ENCODE data around the gene WDR76.
"Not testable (repeated sequence)": the region's sequence is repeated elsewhere in the genome, so short reads cannot be mapped to it uniquely, and the experiment has no call there.

The WDR76 gene

GRCh38 chr15:43795997-43796396 lies 30.8 kb upstream of the WDR76 start:
- Histone ChIP-seq H3K4me3 (ENCODE audit: low read length) (no peak overlapping the region), H3K27me3 (ENCODE audit: control insufficient read depth, insufficient read depth, low read length) (no peaks in the 10 kb centered on the region), H3K27ac (ENCODE audit: low read length) (no peak overlapping the region), H3K9me3 (ENCODE audit: control insufficient read depth, insufficient read depth, low read length) (no peaks in the 10 kb centered on the region), H3K4me1 (ENCODE audit: control insufficient read depth, insufficient read depth, low read length) (peaks cover 17% of the 10 kb centered on the region; the same call in 1 of the 2 replicates), H3K36me3 (ENCODE audit: control insufficient read depth, insufficient read depth, low read length) (peaks cover 23% of the 10 kb centered on the region)
- no peak for DNase-seq (ENCODE audit: low read depth, low spot score)

- DNase-seq (ENCODE audit: low read depth, low spot score) = no peak
- Histone ChIP-seq H3K4me3 (ENCODE audit: low read length) (no peak overlapping the region), H3K9me3 (ENCODE audit: control insufficient read depth, insufficient read depth, low read length) (no peaks in the 10 kb centered on the region), H3K36me3 (ENCODE audit: control insufficient read depth, insufficient read depth, low read length) (peaks cover 23% of the 10 kb centered on the region), H3K27ac (ENCODE audit: low read length) (no peak overlapping the region), H3K27me3 (ENCODE audit: control insufficient read depth, insufficient read depth, low read length) (no peaks in the 10 kb centered on the region), H3K4me1 (ENCODE audit: control insufficient read depth, insufficient read depth, low read length) (peaks cover 17% of the 10 kb centered on the region; the same call in 1 of the 2 replicates)
- WGBS (ENCODE audit: insufficient coverage, insufficient read length) = no CpG with 5 or more reads among the region's 3 CpGs
Observed at GRCh38 chr15:43796566-43796965, 30.2 kb upstream of the WDR76 start.

GRCh38 chr15:43799209-43799944 lies 27.4 kb upstream of the WDR76 start:
- no CpG with 5 or more reads among the region's 16 CpGs for WGBS (ENCODE audit: insufficient coverage, insufficient read length)
- Histone ChIP-seq H3K4me3 (ENCODE audit: low read length) (no peak overlapping the region), H3K9me3 (ENCODE audit: control insufficient read depth, insufficient read depth, low read length) (no peaks in the 10 kb centered on the region), H3K4me1 (ENCODE audit: control insufficient read depth, insufficient read depth, low read length) (peaks cover 13% of the 10 kb centered on the region; the same call in 1 of the 2 replicates), H3K36me3 (ENCODE audit: control insufficient read depth, insufficient read depth, low read length) (peaks cover 17% of the 10 kb centered on the region; the same call in 1 of the 2 replicates), H3K27ac (ENCODE audit: low read length) (no peak overlapping the region), H3K27me3 (ENCODE audit: control insufficient read depth, insufficient read depth, low read length) (no peaks in the 10 kb centered on the region)
- DNase-seq (ENCODE audit: low read depth, low spot score) = no peak

GRCh38 chr15:43799945-43800285 lies 26.9 kb upstream of the WDR76 start, which contains the start of gene SERINC4:
SERINC4 (minus strand) TSS chr15:43800220; CDS start chr15:43799986, 234 bp downstream.
- DNase-seq (ENCODE audit: low read depth, low spot score) = no peak
- Histone ChIP-seq H3K27me3 (ENCODE audit: control insufficient read depth, insufficient read depth, low read length) (no peaks in the 10 kb centered on the region), H3K9me3 (ENCODE audit: control insufficient read depth, insufficient read depth, low read length) (no peaks in the 10 kb centered on the region), H3K36me3 (ENCODE audit: control insufficient read depth, insufficient read depth, low read length) (peaks cover 17% of the 10 kb centered on the region; the same call in 1 of the 2 replicates), H3K4me1 (ENCODE audit: control insufficient read depth, insufficient read depth, low read length) (peaks cover 10% of the 10 kb centered on the region; the same call in 1 of the 2 replicates), H3K4me3 (ENCODE audit: low read length) (peak within 1 kb of the TSS; percentile 56), H3K27ac (ENCODE audit: low read length) (no peak within 1 kb of the TSS)
- WGBS (ENCODE audit: insufficient coverage, insufficient read length) = no CpG with 5 or more reads among the region's 8 CpGs

GRCh38 chr15:43800286-43801141 lies 26.3 kb upstream of the WDR76 start, which contains the start of gene HYPK:
HYPK (plus strand) TSS chr15:43800599; CDS start chr15:43800623, 24 bp downstream.
- Histone ChIP-seq H3K4me1 (ENCODE audit: control insufficient read depth, insufficient read depth, low read length) (peaks cover 6% of the 10 kb centered on the region; the same call in 1 of the 2 replicates), H3K36me3 (ENCODE audit: control insufficient read depth, insufficient read depth, low read length) (peaks cover 15% of the 10 kb centered on the region; the same call in 1 of the 2 replicates), H3K4me3 (ENCODE audit: low read length) (peak within 1 kb of the TSS; percentile 56), H3K27ac (ENCODE audit: low read length) (no peak within 1 kb of the TSS), H3K9me3 (ENCODE audit: control insufficient read depth, insufficient read depth, low read length) (no peaks in the 10 kb centered on the region), H3K27me3 (ENCODE audit: control insufficient read depth, insufficient read depth, low read length) (no peaks in the 10 kb centered on the region)
- WGBS (ENCODE audit: insufficient coverage, insufficient read length) = no CpG with 5 or more reads among the region's 44 CpGs
- no peak for DNase-seq (ENCODE audit: low read depth, low spot score)

- not testable (repeated sequence) for H3K27me3 ChIP-seq (ENCODE audit: control insufficient read depth, insufficient read depth, low read length); H3K27ac ChIP-seq (ENCODE audit: low read length); H3K9me3 ChIP-seq (ENCODE audit: control insufficient read depth, insufficient read depth, low read length); DNase-seq (ENCODE audit: low read depth, low spot score); H3K4me3 ChIP-seq (ENCODE audit: low read length); H3K4me1 ChIP-seq (ENCODE audit: control insufficient read depth, insufficient read depth, low read length)
- H3K36me3 ChIP-seq (ENCODE audit: control insufficient read depth, insufficient read depth, low read length) = peaks cover 17% of the 10 kb centered on the region; the same call in 1 of the 2 replicates
- WGBS (ENCODE audit: insufficient coverage, insufficient read length) = no CpG with 5 or more reads among the region's 7 CpGs
Observed at GRCh38 chr15:43802676-43803075, 24.1 kb upstream of the WDR76 start.

- H3K36me3 ChIP-seq (ENCODE audit: control insufficient read depth, insufficient read depth, low read length) = peaks cover 34% of the 10 kb centered on the region
- H3K4me3 ChIP-seq (ENCODE audit: low read length) = no peak overlapping the region
- no peaks in the 10 kb centered on the region for H3K9me3 ChIP-seq (ENCODE audit: control insufficient read depth, insufficient read depth, low read length)
- no peaks in the 10 kb centered on the region for H3K4me1 ChIP-seq (ENCODE audit: control insufficient read depth, insufficient read depth, low read length)
- DNase-seq (ENCODE audit: low read depth, low spot score) = no peak
- no peaks in the 10 kb centered on the region for H3K27me3 ChIP-seq (ENCODE audit: control insufficient read depth, insufficient read depth, low read length)
- WGBS (ENCODE audit: insufficient coverage, insufficient read length) = no CpG with 5 or more reads among the region's 5 CpGs
- H3K27ac ChIP-seq (ENCODE audit: low read length) = no peak overlapping the region
Observed at GRCh38 chr15:43808435-43808950, 18.3 kb upstream of the WDR76 start.

- no peak overlapping the region for H3K4me3 ChIP-seq (ENCODE audit: low read length)
- H3K36me3 ChIP-seq (ENCODE audit: control insufficient read depth, insufficient read depth, low read length) = peaks cover 36% of the 10 kb centered on the region
- H3K27ac ChIP-seq (ENCODE audit: low read length) = no peak overlapping the region
- no peaks in the 10 kb centered on the region for H3K27me3 ChIP-seq (ENCODE audit: control insufficient read depth, insufficient read depth, low read length)
- H3K4me1 ChIP-seq (ENCODE audit: control insufficient read depth, insufficient read depth, low read length) = no peaks in the 10 kb centered on the region
- WGBS (ENCODE audit: insufficient coverage, insufficient read length) = no CpG with 5 or more reads among the region's 6 CpGs
- no peaks in the 10 kb centered on the region for H3K9me3 ChIP-seq (ENCODE audit: control insufficient read depth, insufficient read depth, low read length)
- DNase-seq (ENCODE audit: low read depth, low spot score) = no peak
Observed at GRCh38 chr15:43808960-43809678, 17.7 kb upstream of the WDR76 start.

- H3K36me3 ChIP-seq (ENCODE audit: control insufficient read depth, insufficient read depth, low read length) = peaks cover 16% of the 10 kb centered on the region; the same call in 1 of the 2 replicates
- not testable (repeated sequence) for H3K9me3 ChIP-seq (ENCODE audit: control insufficient read depth, insufficient read depth, low read length); H3K4me3 ChIP-seq (ENCODE audit: low read length); H3K4me1 ChIP-seq (ENCODE audit: control insufficient read depth, insufficient read depth, low read length); H3K27me3 ChIP-seq (ENCODE audit: control insufficient read depth, insufficient read depth, low read length); H3K27ac ChIP-seq (ENCODE audit: low read length); DNase-seq (ENCODE audit: low read depth, low spot score)
- WGBS (ENCODE audit: insufficient coverage, insufficient read length) = no CpG with 5 or more reads among the region's 5 CpGs
Observed at GRCh38 chr15:43815064-43815463, 11.7 kb upstream of the WDR76 start.

GRCh38 chr15:43821505-43821904 lies 5.3 kb upstream of the WDR76 start:
- H3K27me3 ChIP-seq (ENCODE audit: control insufficient read depth, insufficient read depth, low read length) = no peaks in the 10 kb centered on the region
- WGBS (ENCODE audit: insufficient coverage, insufficient read length) = no CpG with 5 or more reads among the region's 3 CpGs
- DNase-seq (ENCODE audit: low read depth, low spot score) = no peak
- no peaks in the 10 kb centered on the region for H3K9me3 ChIP-seq (ENCODE audit: control insufficient read depth, insufficient read depth, low read length)
- no peaks in the 10 kb centered on the region for H3K36me3 ChIP-seq (ENCODE audit: control insufficient read depth, insufficient read depth, low read length)
- H3K4me1 ChIP-seq (ENCODE audit: control insufficient read depth, insufficient read depth, low read length) = no peaks in the 10 kb centered on the region
- no peak overlapping the region for H3K27ac ChIP-seq (ENCODE audit: low read length)
- H3K4me3 ChIP-seq (ENCODE audit: low read length) = no peak overlapping the region
